Islet precursor cell (in vitro differentiated cells): Measurements from ENCODE around the gene RNF220.
"Not testable (repeated sequence)": the region's sequence is repeated elsewhere in the genome, so short reads cannot be mapped to it uniquely, and the experiment has no call there.

Experiments used
- DNase-seq: peaks from one replicate; pipeline ENCODE4 v3.0.0-alpha.2; 2018

RNF220 gene

GRCh38 chr1:44554706-44555105 lies 149.7 kb downstream of the RNF220 start:
- DNase-seq, result no peak

- DNase-seq, result peak; percentile 81
Observed at GRCh38 chr1:44557778-44558177, 152.7 kb downstream of the RNF220 start.

GRCh38 chr1:44558883-44559282 lies 153.8 kb downstream of the RNF220 start:
- no peak for DNase-seq

- DNase-seq, result no peak
Observed at GRCh38 chr1:44559330-44559729, 154.3 kb downstream of the RNF220 start.

GRCh38 chr1:44559913-44560312 lies 154.9 kb downstream of the RNF220 start:
- no peak for DNase-seq

- not testable (repeated sequence) for DNase-seq
Observed at GRCh38 chr1:44560696-44561095, 155.6 kb downstream of the RNF220 start.

GRCh38 chr1:44565259-44565750 lies 160.2 kb downstream of the RNF220 start:
- DNase-seq, result no peak

- no peak for DNase-seq
Observed at GRCh38 chr1:44565833-44566232, 160.8 kb downstream of the RNF220 start.

GRCh38 chr1:44566281-44567046 lies 161.4 kb downstream of the RNF220 start:
- no peak for DNase-seq

- peak; percentile 78 for DNase-seq
Observed at GRCh38 chr1:44568128-44568900, 163.3 kb downstream of the RNF220 start.

- no peak for DNase-seq
Observed at GRCh38 chr1:44569491-44569890, 164.4 kb downstream of the RNF220 start.

- no peak for DNase-seq
Observed at GRCh38 chr1:44571712-44572571, 166.9 kb downstream of the RNF220 start.

- DNase-seq, result no peak
Observed at GRCh38 chr1:44572572-44572879, 167.5 kb downstream of the RNF220 start.

- DNase-seq, result no peak
Observed at GRCh38 chr1:44575396-44575795, 170.3 kb downstream of the RNF220 start.

GRCh38 chr1:44576456-44577150 lies 171.5 kb downstream of the RNF220 start:
- no peak for DNase-seq

GRCh38 chr1:44581205-44581604 lies 176.2 kb downstream of the RNF220 start:
- DNase-seq, result no peak

- DNase-seq, result peak; percentile 76
Observed at GRCh38 chr1:44584167-44584566, 179.1 kb downstream of the RNF220 start.

- DNase-seq, result no peak
Observed at GRCh38 chr1:44585315-44585920, 180.4 kb downstream of the RNF220 start.

GRCh38 chr1:44587796-44588460 lies 182.9 kb downstream of the RNF220 start:
- no peak for DNase-seq

- DNase-seq, result no peak
Observed at GRCh38 chr1:44588551-44589210, 183.6 kb downstream of the RNF220 start.

- no peak for DNase-seq
Observed at GRCh38 chr1:44590475-44590874, 185.4 kb downstream of the RNF220 start.
